ENCODE data around the gene USF1.

GRCh38 chr1:161092621-161093028 is 46.8 kb upstream of the USF1 start:
- TF ChIP-seq POLR2A (IDR thresholded peaks at IDR 0.05) = no peak
- no peak for TF ChIP-seq CTCF (IDR thresholded peaks at IDR 0.05 in 4 of 5, conservative IDR thresholded peaks at IDR 0.05 in 1 of 5)

All from gastrocnemius medialis (tissue), 4 donors.